Gastrocnemius medialis (tissue), 4 donors: Measurements from ENCODE around the gene ZNF362. TPM values are rescaled to one million over a fixed set of nuclear protein-coding genes. Genes with fewer than 3 reads are reported as not detected.

Source experiments
- ATAC-seq, 2 donors: fragments of 150-250 bp; one replicate each; pipeline ENCODE4 v1.9.1; 2016
- DNase-seq, 2 donors: peaks; one replicate each; pipeline ENCODE4 v3.0.0-alpha.2; 2019
- H3K27ac ChIP-seq, 4 donors: fragments of 200-600 bp; sonication (generic); 1 replicate in 1 of 4; 2 replicates in 3 of 4; pipeline ENCODE4 v1.5.1; 2016 to 2018; ENCODE audit warnings: mild to moderate bottlenecking in 2 of 4, moderate library complexity in 1 of 4
- H3K27me3 ChIP-seq, 3 donors: fragments of 200-600 bp; sonication (generic) in 2 of 3; 1 replicate in 1 of 3; 2 replicates in 2 of 3; pipeline versions ENCODE4 v1.5.1 to v1.6.0; 2016 to 2019; ENCODE audit warnings: mild to moderate bottlenecking in 1 of 3, moderate library complexity in 1 of 3
- H3K36me3 ChIP-seq, 2 donors: fragments of 200-600 bp; sonication (generic) in 1 of 2; one replicate each; pipeline ENCODE4 v1.5.1; 2017 to 2018
- H3K4me1 ChIP-seq, 2 donors: fragments of 200-600 bp; sonication (generic) in 1 of 2; one replicate each; pipeline ENCODE4 v1.5.1; 2016 to 2017; ENCODE audit warnings: mild to moderate bottlenecking in 2 of 2
- H3K4me3 ChIP-seq, 4 donors: fragments of 200-600 bp; sonication (generic) in 3 of 4; 1 replicate in 1 of 4; 2 replicates in 3 of 4; pipeline ENCODE4 v1.5.1; 2016 to 2019; ENCODE audit warnings: mild to moderate bottlenecking in 2 of 4
- H3K9me3 ChIP-seq, 3 donors: fragments of 200-600 bp; sonication (generic) in 2 of 3; 1 replicate in 1 of 3; 2 replicates in 2 of 3; pipeline ENCODE4 v1.5.1; 2016 to 2019
- CTCF ChIP-seq, 5 experiments: fragments of 450-650 bp in 3 of 5; fragments of 200-600 bp in 2 of 5; sonication (generic) in 2 of 5; IDR thresholded peaks in 4 of 5; conservative IDR thresholded peaks in 1 of 5; 1 replicate in 4 of 5; 2 replicates in 1 of 5; pipeline ENCODE4 v1.5.1; 2016 to 2019; ENCODE audit warnings: antibody characterized with exemption in 5 of 5, mild to moderate bottlenecking in 3 of 5, moderate library complexity in 3 of 5
- POLR2A ChIP-seq, 2 donors: fragments of 450-650 bp; IDR thresholded peaks; one replicate each; pipeline ENCODE4 v1.6.1; 2017; ENCODE audit warnings: antibody characterized with exemption in 2 of 2, mild to moderate bottlenecking in 2 of 2, moderate library complexity in 2 of 2
- in situ Hi-C, 4 donors: fragments of 200-750 bp; cut with MboI; loops; one replicate each; pipeline versions ENCODE4 v1.15.0 to v1.8.0; 2017; ENCODE audit warnings: low sequenced_read_pairs in 4 of 4
- intact Hi-C: fragments of 100-400 bp; cut with DNase I; formaldehyde crosslinking; loops from one replicate; pipeline ENCODE4 v1.15.1; 2023; ENCODE audit warnings: low total_unique reads
- total RNA-seq, 4 donors: library from RNA; depleted of rRNA; stranded (reverse); fragments of >200 nt; gene quantifications; one replicate each; pipeline versions ENCODE4 v1.1.0 to v1.2.3, GENCODE V29; 2016

ZNF362 gene
- total RNA-seq, 4 donors from 2014 or later = 6.4 to 19.2 (median 17.7) TPM

GRCh38 chr1:33321178-33321577, 64.9 kb downstream of the ZNF362 start:
- in situ Hi-C loops (no loop called here), intact Hi-C loops (no loop called here)
- Histone ChIP-seq H3K9me3 (no peaks in the 10 kb centered on the region), H3K27me3 (no peaks in the 10 kb centered on the region), H3K4me1 (no peaks in the 10 kb centered on the region), H3K4me3 (no peak overlapping the region), H3K27ac (peak overlapping the region; percentile 12 to 96 (median 32)), H3K36me3 (peaks cover 0 to 35% of the 10 kb centered on the region in 2 donors)
- TF ChIP-seq POLR2A (IDR thresholded peaks at IDR 0.05) (no peak), CTCF (IDR thresholded peaks at IDR 0.05 in 4 of 5, conservative IDR thresholded peaks at IDR 0.05 in 1 of 5) (no peak)
- DNase-seq (peak in 1 of 2 donors; percentile 19), ATAC-seq (peak; percentile 21 to 26)

- in situ Hi-C loops = no loop called here
- TF ChIP-seq POLR2A (IDR thresholded peaks at IDR 0.05) (no peak), CTCF (IDR thresholded peaks at IDR 0.05 in 4 of 5, conservative IDR thresholded peaks at IDR 0.05 in 1 of 5) (no peak)
- no peak for ATAC-seq
These were observed 65.8 kb downstream of the ZNF362 start for GRCh38 chr1:33322109-33322508.

GRCh38 chr1:33322870-33323585, 66.7 kb downstream of the ZNF362 start:
- Histone ChIP-seq H3K9me3 (no peaks in the 10 kb centered on the region), H3K4me3 (no peak overlapping the region), H3K27me3 (no peaks in the 10 kb centered on the region), H3K4me1 (peaks cover 9 to 13% of the 10 kb centered on the region in 2 donors), H3K27ac (peak overlapping the region in 3 of 4 donors; percentile 59 to 99 (median 96)), H3K36me3 (peaks cover 0 to 52% of the 10 kb centered on the region in 2 donors)
- ATAC-seq = no peak
- intact Hi-C loops = no loop called here
- in situ Hi-C loops = no loop called here
- no peak for TF ChIP-seq CTCF (IDR thresholded peaks at IDR 0.05 in 4 of 5, conservative IDR thresholded peaks at IDR 0.05 in 1 of 5)
- no peak for TF ChIP-seq POLR2A (IDR thresholded peaks at IDR 0.05)
- peak in 1 of 2 donors; percentile 16 for DNase-seq

More at GRCh38 chr1:33322109-33322508, 65.8 kb downstream of the ZNF362 start:
- intact Hi-C loops = no loop called here
- Histone ChIP-seq H3K27me3 (no peaks in the 10 kb centered on the region), H3K36me3 (peaks cover 0 to 44% of the 10 kb centered on the region in 2 donors), H3K27ac (peak overlapping the region in 2 of 4 donors; percentile 30 to 96), H3K4me1 (peaks cover 2 to 5% of the 10 kb centered on the region in 2 donors), H3K9me3 (no peaks in the 10 kb centered on the region), H3K4me3 (no peak overlapping the region)
- peak in 1 of 2 donors; percentile 13 for DNase-seq

GRCh38 chr1:33323663-33324477, 67.6 kb downstream of the ZNF362 start:
- TF ChIP-seq CTCF (IDR thresholded peaks at IDR 0.05 in 4 of 5, conservative IDR thresholded peaks at IDR 0.05 in 1 of 5) (no peak), POLR2A (IDR thresholded peaks at IDR 0.05) (no peak)
- ATAC-seq = no peak
- intact Hi-C loops = no loop called here
- Histone ChIP-seq H3K9me3 (no peaks in the 10 kb centered on the region), H3K4me1 (peaks cover 18 to 20% of the 10 kb centered on the region in 2 donors), H3K27ac (peak overlapping the region; percentile 7 to 99 (median 78)), H3K27me3 (no peaks in the 10 kb centered on the region), H3K36me3 (peaks cover 0 to 60% of the 10 kb centered on the region in 2 donors), H3K4me3 (no peak overlapping the region)
- in situ Hi-C loops = no loop called here
- DNase-seq = peak in 1 of 2 donors; percentile 10
